ENCODE results near the gene HHAT.

The HHAT gene

GRCh38 chr1:210674151-210674550 lies 345.4 kb downstream of the HHAT start:
- Mint-ChIP-seq H3K36me3 (ENCODE audit: low read depth) (no peaks in the 10 kb centered on the region), H3K4me3 (no peak overlapping the region), H3K4me1 (no peaks in the 10 kb centered on the region), H3K27me3 (ENCODE audit: low read depth) (no peaks in the 10 kb centered on the region), H3K27ac (no peak overlapping the region), H3K9me3 (no peaks in the 10 kb centered on the region)
- TF ChIP-seq, protein P1, sequence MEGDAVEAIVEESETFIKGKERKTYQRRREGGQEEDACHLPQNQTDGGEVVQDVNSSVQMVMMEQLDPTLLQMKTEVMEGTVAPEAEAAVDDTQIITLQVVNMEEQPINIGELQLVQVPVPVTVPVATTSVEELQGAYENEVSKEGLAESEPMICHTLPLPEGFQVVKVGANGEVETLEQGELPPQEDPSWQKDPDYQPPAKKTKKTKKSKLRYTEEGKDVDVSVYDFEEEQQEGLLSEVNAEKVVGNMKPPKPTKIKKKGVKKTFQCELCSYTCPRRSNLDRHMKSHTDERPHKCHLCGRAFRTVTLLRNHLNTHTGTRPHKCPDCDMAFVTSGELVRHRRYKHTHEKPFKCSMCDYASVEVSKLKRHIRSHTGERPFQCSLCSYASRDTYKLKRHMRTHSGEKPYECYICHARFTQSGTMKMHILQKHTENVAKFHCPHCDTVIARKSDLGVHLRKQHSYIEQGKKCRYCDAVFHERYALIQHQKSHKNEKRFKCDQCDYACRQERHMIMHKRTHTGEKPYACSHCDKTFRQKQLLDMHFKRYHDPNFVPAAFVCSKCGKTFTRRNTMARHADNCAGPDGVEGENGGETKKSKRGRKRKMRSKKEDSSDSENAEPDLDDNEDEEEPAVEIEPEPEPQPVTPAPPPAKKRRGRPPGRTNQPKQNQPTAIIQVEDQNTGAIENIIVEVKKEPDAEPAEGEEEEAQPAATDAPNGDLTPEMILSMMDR (IDR thresholded peaks at IDR 0.05; ENCODE audit: unreplicated experiment in 3 of 3): no peak

DNA sequence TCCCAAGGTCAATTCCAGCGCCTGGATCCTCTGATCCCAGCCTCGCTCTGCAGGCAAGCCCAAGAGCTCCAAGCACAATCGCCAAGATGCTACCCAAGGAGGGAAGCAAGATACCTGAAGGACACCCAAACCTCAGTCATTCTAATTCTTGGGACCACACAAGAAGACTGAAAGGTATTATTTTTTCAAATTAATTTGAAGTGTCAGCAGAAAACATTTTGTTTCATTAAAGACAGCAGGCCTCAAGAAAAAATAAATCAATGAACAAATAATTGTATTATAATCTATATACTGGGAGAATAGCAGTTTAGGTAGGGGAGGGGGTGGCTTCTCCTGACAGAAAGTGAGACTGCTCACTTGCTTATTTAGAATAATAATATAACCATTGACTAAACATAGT lies 347.8 kb downstream of the HHAT start:
- H3K36me3 Mint-ChIP-seq (ENCODE audit: low read depth): no peaks in the 10 kb centered on the region
- H3K27me3 Mint-ChIP-seq (ENCODE audit: low read depth): no peaks in the 10 kb centered on the region
- no peak overlapping the region for H3K27ac Mint-ChIP-seq
- no peak overlapping the region for H3K4me3 Mint-ChIP-seq
- TF ChIP-seq, protein P1 (IDR thresholded peaks at IDR 0.05; ENCODE audit: unreplicated experiment in 3 of 3): no peak
- no peaks in the 10 kb centered on the region for H3K4me1 Mint-ChIP-seq
- no peaks in the 10 kb centered on the region for H3K9me3 Mint-ChIP-seq

- H3K27ac Mint-ChIP-seq: no peak overlapping the region
- no peaks in the 10 kb centered on the region for H3K9me3 Mint-ChIP-seq
- TF ChIP-seq, protein P1 (IDR thresholded peaks at IDR 0.05; ENCODE audit: unreplicated experiment in 3 of 3): no peak
- no peaks in the 10 kb centered on the region for H3K27me3 Mint-ChIP-seq (ENCODE audit: low read depth)
- H3K36me3 Mint-ChIP-seq (ENCODE audit: low read depth): no peaks in the 10 kb centered on the region
- H3K4me3 Mint-ChIP-seq: no peak overlapping the region
- no peaks in the 10 kb centered on the region for H3K4me1 Mint-ChIP-seq
Measured at GRCh38 chr1:210677533-210677932, 348.8 kb downstream of the HHAT start.

DNA sequence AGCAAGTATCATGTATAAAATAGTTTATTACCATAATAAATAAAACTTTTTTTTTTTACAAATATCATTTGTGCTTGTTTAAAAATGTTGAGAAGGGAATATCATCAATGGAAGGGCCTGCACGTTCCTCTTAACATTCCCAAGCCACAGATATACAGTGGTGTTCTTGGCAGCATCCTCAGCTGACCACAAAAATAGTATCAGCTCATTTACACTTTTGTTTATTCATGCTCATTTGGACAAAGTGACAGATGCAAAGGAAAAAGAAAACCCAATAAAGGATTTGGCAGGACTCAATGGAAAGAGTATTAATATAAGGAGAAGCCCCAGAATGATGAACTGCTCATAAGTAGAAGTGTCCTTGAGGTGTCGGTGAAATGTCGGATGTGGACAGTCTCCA lies 349.6 kb downstream of the HHAT start:
- Mint-ChIP-seq H3K27me3 (ENCODE audit: low read depth) (no peaks in the 10 kb centered on the region), H3K9me3 (no peaks in the 10 kb centered on the region), H3K27ac (no peak overlapping the region), H3K4me3 (no peak overlapping the region), H3K36me3 (ENCODE audit: low read depth) (no peaks in the 10 kb centered on the region), H3K4me1 (no peaks in the 10 kb centered on the region)
- TF ChIP-seq, protein P1 (IDR thresholded peaks at IDR 0.05; ENCODE audit: unreplicated experiment in 3 of 3): no peak

GRCh38 chr1:210681158-210681557 lies 352.5 kb downstream of the HHAT start:
- no peaks in the 10 kb centered on the region for H3K27me3 Mint-ChIP-seq (ENCODE audit: low read depth)
- TF ChIP-seq, protein P1 (IDR thresholded peaks at IDR 0.05; ENCODE audit: unreplicated experiment in 3 of 3): no peak
- no peak overlapping the region for H3K4me3 Mint-ChIP-seq
- peaks cover 5% of the 10 kb centered on the region for H3K36me3 Mint-ChIP-seq (ENCODE audit: low read depth)
- no peaks in the 10 kb centered on the region for H3K9me3 Mint-ChIP-seq
- no peak overlapping the region for H3K27ac Mint-ChIP-seq
- no peaks in the 10 kb centered on the region for H3K4me1 Mint-ChIP-seq

DNA sequence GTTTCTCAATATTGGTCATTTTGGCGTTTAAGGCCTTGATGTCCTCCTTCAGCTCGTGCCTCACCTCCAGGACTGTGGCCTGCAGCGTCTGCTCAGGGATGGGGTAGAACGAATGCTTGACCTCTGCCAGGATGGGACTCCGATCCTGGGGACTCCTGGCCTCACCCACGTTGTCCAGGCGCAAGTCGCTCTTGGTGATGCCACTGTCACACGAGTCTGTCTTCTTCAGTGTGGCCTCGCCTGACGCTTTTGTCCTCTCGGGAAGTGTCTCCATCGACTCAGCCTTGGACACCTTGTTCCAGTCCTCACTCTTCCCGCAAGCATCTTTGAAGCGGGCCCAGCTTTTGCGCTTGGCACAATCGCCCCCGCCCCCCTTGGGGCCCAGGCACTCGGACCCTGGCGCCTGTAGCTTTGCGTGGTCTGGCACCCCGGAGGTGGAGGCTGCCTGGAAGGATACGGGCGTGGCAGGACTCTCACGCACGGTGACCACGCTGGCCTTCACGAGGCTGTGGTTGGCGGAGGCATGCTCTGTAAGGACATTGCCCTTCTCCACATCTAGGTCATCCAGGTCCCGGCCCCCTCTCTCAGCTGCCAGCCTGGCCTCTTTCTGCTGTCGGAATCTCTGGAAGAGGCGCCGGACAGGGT lies 354.8 kb downstream of the HHAT start:
- no peak overlapping the region for H3K4me3 Mint-ChIP-seq
- H3K27me3 Mint-ChIP-seq (ENCODE audit: low read depth): no peaks in the 10 kb centered on the region
- H3K36me3 Mint-ChIP-seq (ENCODE audit: low read depth): peaks cover 5% of the 10 kb centered on the region
- no peaks in the 10 kb centered on the region for H3K4me1 Mint-ChIP-seq
- TF ChIP-seq, protein P1 (IDR thresholded peaks at IDR 0.05; ENCODE audit: unreplicated experiment in 3 of 3): no peak
- H3K9me3 Mint-ChIP-seq: no peaks in the 10 kb centered on the region
- no peak overlapping the region for H3K27ac Mint-ChIP-seq
